ENCODE results near the gene UBXN11. TPM values are rescaled to one million over a fixed set of nuclear protein-coding genes. Genes with fewer than 3 reads are reported as not detected.
"Not testable (repeated sequence)": the region's sequence is repeated elsewhere in the genome, so short reads cannot be mapped to it uniquely, and the experiment has no call there.

Gene UBXN11
- total RNA-seq, 4 donors from 2014 or later: 7.1 to 13.3 (median 10.1) TPM

DNA sequence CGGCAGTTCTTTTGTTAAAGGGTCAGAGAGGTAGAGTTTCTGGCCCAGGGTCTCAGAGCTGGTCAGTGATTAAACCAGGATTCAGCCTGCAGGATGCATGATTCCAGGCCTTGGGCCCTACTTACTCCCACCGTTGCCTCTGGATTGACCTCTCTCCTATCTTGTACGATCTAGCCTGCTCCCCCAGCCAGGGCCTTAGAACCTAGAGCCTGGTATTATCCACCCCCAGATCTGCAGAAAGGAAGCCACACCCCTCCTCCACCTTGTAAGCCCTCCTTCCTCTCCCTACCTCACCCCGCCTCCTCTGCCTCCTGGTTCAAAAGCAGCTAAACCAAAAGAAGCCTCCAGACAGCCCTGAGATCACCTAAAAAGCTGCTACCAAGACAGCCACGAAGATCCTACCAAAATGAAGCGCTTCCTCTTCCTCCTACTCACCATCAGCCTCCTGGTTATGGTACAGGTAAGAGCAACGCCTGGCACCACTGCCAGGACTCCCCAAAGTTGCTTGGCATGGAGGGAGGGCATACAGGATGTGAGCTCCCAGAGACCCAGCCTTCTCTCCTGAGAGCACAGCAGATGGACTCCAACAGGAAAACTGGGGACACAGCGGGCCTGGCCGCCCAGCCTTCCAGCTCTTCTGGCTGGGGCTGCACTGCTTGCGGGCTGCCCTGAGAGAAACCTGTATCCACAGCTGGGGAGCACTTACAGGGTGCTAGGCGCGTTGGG, 11.3 kb upstream of the UBXN11 start, which contains the start of gene CD52:
Gene CD52 (plus strand): TSS at position 347 of the 726 bp plus-strand sequence. CDS start 60 bp downstream, at position 407.
- intact Hi-C loops (cut with DNase I): loop anchor here (1.0 kb wide), 1 partner anchor 14 kb away; no protein-coding TSS in a partner anchor
- Histone ChIP-seq H3K4me3 (peak within 1 kb of the TSS in 2 of 4 donors; percentile 8 to 33), H3K27ac (replicated peaks in 1 of 4) (peak within 1 kb of the TSS in 2 of 4 donors; percentile 1 to 34)

DNA sequence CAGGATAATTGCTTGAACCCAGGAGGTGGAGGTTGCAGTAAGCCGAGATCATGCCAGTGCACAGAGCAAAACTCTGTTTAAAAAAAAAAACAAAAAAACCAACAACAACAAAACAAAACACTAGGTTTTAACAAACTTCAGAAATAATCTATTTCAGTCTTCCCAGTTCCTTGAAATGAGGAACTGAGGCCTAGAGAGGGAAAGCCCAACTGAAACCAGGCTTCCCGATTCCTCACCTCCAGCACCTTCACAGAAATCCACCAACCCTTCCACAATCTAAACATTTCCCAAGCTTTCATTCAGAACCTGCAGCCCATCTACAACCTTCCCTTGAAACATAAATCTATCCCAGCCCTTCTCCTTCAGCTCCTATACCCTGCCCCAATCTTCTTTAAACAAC, 10.7 kb upstream of the UBXN11 start:
- DNase-seq (ENCODE audit: extremely low spot score): no peak
- intact Hi-C loops (cut with DNase I): loop anchor here (1.0 kb wide), 1 partner anchor 14 kb away; no protein-coding TSS in a partner anchor
- Histone ChIP-seq H3K27ac (replicated peaks in 1 of 4) (no peak overlapping the region), H3K4me1 (peaks cover 7 to 22% (median 15%) of the 10 kb centered on the region in 4 donors), H3K4me3 (no peak overlapping the region), H3K9me3 (no peaks in the 10 kb centered on the region), H3K36me3 (no peaks in the 10 kb centered on the region), H3K27me3 (peaks cover 0 to 12% (median 2%) of the 10 kb centered on the region in 4 donors)
- no peak for TF ChIP-seq POLR2A (IDR thresholded peaks at IDR 0.05; ENCODE audit: low read depth)
- no peak for TF ChIP-seq EP300 (IDR thresholded peaks at IDR 0.05)
- TF ChIP-seq POLR2AphosphoS5 (IDR thresholded peaks at IDR 0.05): no peak
- no peak for TF ChIP-seq CTCF (IDR thresholded peaks at IDR 0.05)
- 88% methylated on average over 2 of the region's 2 CpGs for WGBS

More for the DNA sequence above, 11.3 kb upstream of the UBXN11 start, which contains the start of gene CD52:
- H3K9me3 ChIP-seq: no peaks in the 10 kb centered on the region
- no peak for TF ChIP-seq POLR2AphosphoS5 (IDR thresholded peaks at IDR 0.05)
- no peak for TF ChIP-seq POLR2A (IDR thresholded peaks at IDR 0.05; ENCODE audit: low read depth)
- TF ChIP-seq CTCF (IDR thresholded peaks at IDR 0.05): no peak
- TF ChIP-seq EP300 (IDR thresholded peaks at IDR 0.05): no peak
- H3K36me3 ChIP-seq: no peaks in the 10 kb centered on the region
- no peak for DNase-seq (ENCODE audit: extremely low spot score)
- H3K27me3 ChIP-seq: peaks cover 0 to 12% (median 2%) of the 10 kb centered on the region in 4 donors
- WGBS: 77% methylated on average over 11 of the region's 12 CpGs
- H3K4me1 ChIP-seq: peaks cover 7 to 22% (median 15%) of the 10 kb centered on the region in 4 donors

- Histone ChIP-seq H3K36me3 (no peaks in the 10 kb centered on the region), H3K27ac (replicated peaks in 1 of 4) (no peak overlapping the region), H3K9me3 (no peaks in the 10 kb centered on the region), H3K27me3 (peaks cover 0 to 12% (median 2%) of the 10 kb centered on the region in 4 donors), H3K4me3 (no peak overlapping the region), H3K4me1 (peaks cover 4 to 16% (median 9%) of the 10 kb centered on the region in 4 donors)
- DNase-seq (ENCODE audit: extremely low spot score): no peak
- TF ChIP-seq POLR2AphosphoS5 (IDR thresholded peaks at IDR 0.05) (no peak), CTCF (IDR thresholded peaks at IDR 0.05) (no peak), EP300 (IDR thresholded peaks at IDR 0.05) (no peak), POLR2A (IDR thresholded peaks at IDR 0.05; ENCODE audit: low read depth) (no peak)
- WGBS: 81% methylated on average over 8 of the region's 8 CpGs
- intact Hi-C loops (cut with DNase I): no loop called here
Measured at GRCh38 chr1:26315874-26316850, 9.7 kb upstream of the UBXN11 start.

- TF ChIP-seq POLR2A (IDR thresholded peaks at IDR 0.05; ENCODE audit: low read depth): no peak
- TF ChIP-seq EP300 (IDR thresholded peaks at IDR 0.05): no peak
- no peak for TF ChIP-seq CTCF (IDR thresholded peaks at IDR 0.05)
- TF ChIP-seq POLR2AphosphoS5 (IDR thresholded peaks at IDR 0.05): no peak
- intact Hi-C loops (cut with DNase I): no loop called here
- Histone ChIP-seq H3K4me3 (no peak overlapping the region), H3K27ac (replicated peaks in 1 of 4) (no peak overlapping the region), H3K9me3 (no peaks in the 10 kb centered on the region), H3K4me1 (peaks cover 0 to 12% (median 7%) of the 10 kb centered on the region in 4 donors), H3K36me3 (no peaks in the 10 kb centered on the region), H3K27me3 (peaks cover 0 to 7% (median 0%) of the 10 kb centered on the region in 4 donors)
- DNase-seq (ENCODE audit: extremely low spot score): no peak
- WGBS: 80% methylated on average over 5 of the region's 5 CpGs
Measured at GRCh38 chr1:26314501-26314900, 8.1 kb upstream of the UBXN11 start.

- H3K27ac ChIP-seq (replicated peaks in 1 of 4); H3K4me3 ChIP-seq; H3K36me3 ChIP-seq; DNase-seq (ENCODE audit: extremely low spot score); intact Hi-C loops (cut with DNase I); H3K9me3 ChIP-seq; H3K27me3 ChIP-seq: not testable (repeated sequence)
- WGBS: 85% methylated on average over 21 of the region's 21 CpGs
- H3K4me1 ChIP-seq: peaks cover 8 to 21% (median 14%) of the 10 kb centered on the region in 4 donors
Measured at GRCh38 chr1:26307966-26308899, 1.8 kb upstream of the UBXN11 start.

All from esophagus muscularis mucosa (tissue), 4 donors.